HEK293T (cell line): Measurements from ENCODE around the gene MAP1LC3A.

Experiments used
- BHLHE40 ChIP-seq: fragments of 450-650 bp; IDR thresholded peaks from 2 replicates; pipeline ENCODE4 v1.6.1; 2016; ENCODE audit warnings: mild to moderate bottlenecking, moderate library complexity, borderline replicate concordance
- ELF4 ChIP-seq: fragments of 450-650 bp; IDR thresholded peaks from 2 replicates; pipeline ENCODE4 v1.6.1; 2017; ENCODE audit warnings: antibody characterized with exemption
- FOXA1 ChIP-seq: fragments of 450-650 bp; IDR thresholded peaks from 2 replicates; pipeline ENCODE4 v1.6.1; 2016; ENCODE audit warnings: mild to moderate bottlenecking
- FOXM1 ChIP-seq: fragments of 450-650 bp; IDR thresholded peaks from 2 replicates; pipeline ENCODE4 v1.6.1; 2017; ENCODE audit warnings: mild to moderate bottlenecking, borderline replicate concordance
- HDGF ChIP-seq: fragments of 450-650 bp; IDR thresholded peaks from 2 replicates; pipeline ENCODE4 v1.6.1; 2017; ENCODE audit warnings: antibody characterized with exemption, borderline replicate concordance
- L3MBTL2 ChIP-seq: fragments of 450-650 bp; conservative IDR thresholded peaks from 2 replicates; pipeline ENCODE4 v1.6.1; 2016; ENCODE audit warnings: mild to moderate bottlenecking
- LEF1 ChIP-seq: fragments of 450-650 bp; IDR thresholded peaks from 2 replicates; pipeline ENCODE4 v1.6.1; 2017; ENCODE audit warnings: mild to moderate bottlenecking, borderline replicate concordance
- NFRKB ChIP-seq: fragments of 450-650 bp; IDR thresholded peaks from 2 replicates; pipeline ENCODE4 v1.6.1; 2016; ENCODE audit warnings: mild to moderate bottlenecking, moderate library complexity
- PKNOX1 ChIP-seq: fragments of 450-650 bp; IDR thresholded peaks from 2 replicates; pipeline ENCODE4 v1.6.1; 2016
- SP1 ChIP-seq: fragments of 450-650 bp; IDR thresholded peaks from 2 replicates; pipeline ENCODE4 v1.6.1; 2017
- SUZ12 ChIP-seq: fragments of 450-650 bp; IDR thresholded peaks from 2 replicates; pipeline ENCODE4 v1.6.1; 2016; ENCODE audit warnings: mild to moderate bottlenecking
- TARDBP ChIP-seq: fragments of 450-650 bp; IDR thresholded peaks from 2 replicates; pipeline ENCODE4 v1.6.1; 2016
- ZNF384 ChIP-seq: fragments of 450-650 bp; IDR thresholded peaks from 2 replicates; pipeline ENCODE4 v1.6.1; 2016

- TF ChIP-seq FOXA1 (no peak), TARDBP (no peak), SUZ12 (no peak), HDGF (no peak), SP1 (no peak), L3MBTL2 (no peak), ELF4 (0 out of 2 replicates have a peak, but pooled peaks have one; percentile 23), NFRKB (no peak), ZNF384 (no peak), FOXM1 (no peak), BHLHE40 (no peak), LEF1 (no peak), PKNOX1 (peak; percentile 98)
These were observed 42.0 kb upstream of the MAP1LC3A start, which contains the start of gene DYNLRB1 for GRCh38 chr20:34516247-34517113.
